Progenitor cell of endocrine pancreas (in vitro differentiated cells): ENCODE results near the gene MCTP1. TPM values are rescaled to one million over a fixed set of nuclear protein-coding genes. Genes with fewer than 3 reads are reported as not detected.

Experiments
- DNase-seq: peaks from one replicate; pipeline ENCODE4 v3.0.0; 2021; ENCODE audit warnings: low spot score; ENCODE audit not compliant: unreplicated experiment
- H3K27ac Mint-ChIP-seq: 2 replicates; pipeline ENCODE4 v1.8.0; 2021; ENCODE audit warnings: mild to moderate bottlenecking, moderate library complexity, mixed read lengths
- H3K27me3 Mint-ChIP-seq: 2 replicates; pipeline ENCODE4 v1.8.0; 2021; ENCODE audit warnings: mixed read lengths
- H3K36me3 Mint-ChIP-seq: 2 replicates; pipeline ENCODE4 v1.8.0; 2022; ENCODE audit warnings: mixed read lengths; ENCODE audit not compliant: insufficient read depth
- H3K4me1 Mint-ChIP-seq: 2 replicates; pipeline ENCODE4 v1.8.0; 2021; ENCODE audit warnings: low read depth, mixed read lengths
- H3K4me3 Mint-ChIP-seq: 2 replicates; pipeline ENCODE4 v1.8.0; 2021; ENCODE audit warnings: low read depth, mild to moderate bottlenecking, moderate library complexity, mixed read lengths
- H3K9me3 Mint-ChIP-seq: 2 replicates; pipeline ENCODE4 v1.8.0; 2021; ENCODE audit warnings: low read depth, mixed read lengths
- CTCF ChIP-seq: fragments of 200-600 bp; sonication (generic); IDR thresholded peaks from one replicate; pipeline ENCODE4 v1.5.0; 2021; ENCODE audit warnings: antibody characterized with exemption, mild to moderate bottlenecking; ENCODE audit not compliant: unreplicated experiment
- total RNA-seq: library from RNA; stranded (reverse); gene quantifications from 2 replicates; pipeline ENCODE4 v1.2.1, GENCODE V29; 2021

MCTP1 gene
- total RNA-seq, 1 donor from 2014 or later: 1.7 TPM

GRCh38 chr5:94863951-94864350 is 420.9 kb downstream of the MCTP1 start:
- Mint-ChIP-seq H3K4me1 (no peaks in the 10 kb centered on the region), H3K36me3 (no peaks in the 10 kb centered on the region), H3K27ac (no peak overlapping the region), H3K4me3 (no peak overlapping the region), H3K9me3 (no peaks in the 10 kb centered on the region), H3K27me3 (no peaks in the 10 kb centered on the region)
- DNase-seq: no peak
- no peak for TF ChIP-seq CTCF

GRCh38 chr5:94857111-94857510 is 427.8 kb downstream of the MCTP1 start:
- Mint-ChIP-seq H3K36me3 (no peaks in the 10 kb centered on the region), H3K27me3 (no peaks in the 10 kb centered on the region)

GRCh38 chr5:94856257-94856800 is 428.6 kb downstream of the MCTP1 start:
- Mint-ChIP-seq H3K27ac (no peak overlapping the region), H3K4me3 (no peak overlapping the region), H3K9me3 (no peaks in the 10 kb centered on the region), H3K36me3 (no peaks in the 10 kb centered on the region), H3K27me3 (no peaks in the 10 kb centered on the region), H3K4me1 (peaks cover 1% of the 10 kb centered on the region)
- TF ChIP-seq CTCF: no peak
- DNase-seq: no peak

More at GRCh38 chr5:94857111-94857510, 427.8 kb downstream of the MCTP1 start:
- Mint-ChIP-seq H3K9me3 (no peaks in the 10 kb centered on the region), H3K4me1 (peaks cover 1% of the 10 kb centered on the region), H3K4me3 (no peak overlapping the region), H3K27ac (no peak overlapping the region)
- no peak for TF ChIP-seq CTCF
- no peak for DNase-seq

GRCh38 chr5:94855543-94855942 is 429.4 kb downstream of the MCTP1 start:
- DNase-seq: no peak
- Mint-ChIP-seq H3K4me1 (peaks cover 1% of the 10 kb centered on the region), H3K36me3 (no peaks in the 10 kb centered on the region), H3K4me3 (no peak overlapping the region), H3K9me3 (no peaks in the 10 kb centered on the region), H3K27ac (no peak overlapping the region), H3K27me3 (no peaks in the 10 kb centered on the region)
- no peak for TF ChIP-seq CTCF

GRCh38 chr5:94853120-94853519 is 431.8 kb downstream of the MCTP1 start:
- no peak overlapping the region for H3K4me3 Mint-ChIP-seq
- H3K36me3 Mint-ChIP-seq: no peaks in the 10 kb centered on the region
- H3K4me1 Mint-ChIP-seq: peaks cover 5% of the 10 kb centered on the region
- no peak for DNase-seq
- TF ChIP-seq CTCF: no peak
- no peaks in the 10 kb centered on the region for H3K9me3 Mint-ChIP-seq
- H3K27me3 Mint-ChIP-seq: peaks cover 2% of the 10 kb centered on the region
- no peak overlapping the region for H3K27ac Mint-ChIP-seq
